HG03159 (cell line): ENCODE results near the gene RIMS4.

Source experiments
- ATAC-seq: cut with Tn5 transposase; IDR thresholded peaks from one replicate; pipeline ENCODE4 v1.9.1; 2021; ENCODE audit warnings: mild to moderate bottlenecking, moderate library complexity; ENCODE audit not compliant: unreplicated experiment

The RIMS4 gene

GRCh38 chr20:44810391-44811149, at the start of gene RIMS4:
Gene RIMS4, minus strand, starts transcription at chr20:44810546. Its CDS starts 275 bp downstream, at chr20:44810271.
- no peak for ATAC-seq

GRCh38 chr20:44858606-44859360, 48.4 kb upstream of the RIMS4 start:
- ATAC-seq, result no peak

- no peak for ATAC-seq
Measured at GRCh38 chr20:44856856-44857448, 46.6 kb upstream of the RIMS4 start.

- ATAC-seq, result no peak
Measured at GRCh38 chr20:44856442-44856841, 46.1 kb upstream of the RIMS4 start.

DNA sequence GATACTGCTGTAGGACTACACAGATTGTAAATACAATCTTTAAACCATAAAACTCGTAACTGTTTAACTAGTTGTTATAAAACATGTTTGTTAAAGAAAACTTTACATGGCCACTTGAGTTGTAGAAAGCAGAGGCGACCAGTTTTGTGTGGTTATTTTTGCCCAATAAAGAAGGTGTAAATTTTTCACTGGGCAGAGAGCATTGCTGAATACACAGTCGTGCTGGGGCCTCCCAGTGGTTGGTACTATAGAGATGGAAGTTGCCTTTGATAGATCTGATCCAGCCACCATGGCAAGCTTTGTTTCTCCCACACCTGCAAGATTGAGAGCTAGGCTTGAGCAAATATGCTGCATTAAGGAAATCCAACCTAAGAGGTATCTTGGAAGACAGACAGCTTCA, 41.2 kb upstream of the RIMS4 start:
- no peak for ATAC-seq

DNA sequence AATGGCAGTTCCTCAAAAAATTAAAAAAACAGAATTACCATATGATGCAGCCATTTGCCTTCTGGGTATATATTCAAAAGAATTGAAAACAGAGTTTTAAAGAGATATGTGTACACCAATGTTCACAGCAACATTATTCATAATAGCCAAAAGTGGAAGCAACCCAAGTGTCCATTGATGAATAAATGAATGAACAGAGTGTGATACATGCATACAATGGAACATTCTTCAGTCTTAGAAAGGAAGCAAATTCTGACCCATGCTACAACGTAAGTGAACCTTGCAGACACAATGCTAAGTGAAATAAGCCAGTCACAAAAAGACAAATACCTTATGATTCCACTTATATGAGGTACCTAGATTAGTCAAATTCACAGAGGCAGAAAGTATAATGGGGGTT, 40.5 kb upstream of the RIMS4 start:
- no peak for ATAC-seq

GRCh38 chr20:44850272-44850671, 39.9 kb upstream of the RIMS4 start:
- no peak for ATAC-seq

DNA sequence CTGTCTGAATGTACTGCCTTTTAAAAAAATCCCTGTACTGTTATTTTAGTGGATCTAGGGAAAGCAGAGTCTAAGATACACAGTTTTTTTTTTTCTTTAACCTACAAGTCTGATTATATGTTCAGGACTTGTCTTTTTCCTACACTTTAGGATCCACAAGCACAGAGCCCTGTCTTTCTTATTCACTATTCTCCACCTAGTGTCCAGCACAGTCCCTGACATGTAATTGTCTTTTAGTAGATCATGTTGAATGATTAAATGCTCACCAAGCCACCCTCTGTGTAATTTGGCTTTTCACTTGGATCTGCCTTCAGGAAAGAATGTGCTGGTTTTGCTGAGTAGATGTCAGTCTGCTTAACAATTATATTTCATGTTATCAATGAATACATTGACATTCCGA, 39.4 kb upstream of the RIMS4 start:
- ATAC-seq, result no peak

- ATAC-seq, result no peak
Measured at GRCh38 chr20:44848254-44849015, 38.1 kb upstream of the RIMS4 start.

GRCh38 chr20:44843876-44844275, 33.5 kb upstream of the RIMS4 start:
- no peak for ATAC-seq

DNA sequence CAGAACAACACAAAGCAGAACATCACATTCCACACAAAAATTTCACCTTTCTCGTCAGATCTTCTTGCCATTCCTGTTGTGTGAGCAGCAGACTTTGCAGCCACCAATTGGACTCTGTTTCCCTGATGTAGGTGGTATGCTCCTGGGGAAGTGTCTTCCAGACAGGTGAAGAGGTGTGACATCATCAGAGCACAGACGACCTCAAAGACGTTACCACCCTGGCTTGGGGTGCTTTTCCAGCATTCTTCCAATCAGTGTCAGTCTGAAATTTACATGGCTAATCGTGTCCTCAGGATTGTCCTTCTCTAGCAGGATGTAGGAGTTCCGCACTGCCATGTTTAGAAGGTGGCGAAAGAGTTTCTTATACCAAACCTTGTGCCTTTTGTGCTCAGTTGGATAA, 31.6 kb upstream of the RIMS4 start:
- no peak for ATAC-seq

- ATAC-seq, result no peak
Measured at GRCh38 chr20:44840826-44841225, 30.5 kb upstream of the RIMS4 start.

DNA sequence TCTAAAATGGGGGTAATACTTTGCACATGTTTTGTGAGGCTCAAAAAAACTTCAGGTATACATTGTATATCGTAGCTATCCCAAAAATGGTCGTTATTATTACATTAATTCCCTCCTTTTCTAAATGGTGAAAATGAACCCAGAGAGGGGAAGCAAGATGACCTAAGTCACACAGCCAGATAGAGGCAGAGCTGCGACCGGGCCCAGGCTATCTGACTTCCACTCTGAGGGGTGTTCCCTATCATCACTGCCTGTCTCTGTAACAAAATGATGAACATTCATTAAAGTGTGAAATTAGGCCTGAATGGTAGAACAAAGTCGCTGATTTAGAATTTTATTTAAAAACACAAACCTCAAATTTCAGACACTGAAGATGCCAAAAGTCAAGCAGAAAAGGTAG, 29.1 kb upstream of the RIMS4 start:
- no peak for ATAC-seq

- no peak for ATAC-seq
Measured at GRCh38 chr20:44838521-44838920, 28.2 kb upstream of the RIMS4 start.

DNA sequence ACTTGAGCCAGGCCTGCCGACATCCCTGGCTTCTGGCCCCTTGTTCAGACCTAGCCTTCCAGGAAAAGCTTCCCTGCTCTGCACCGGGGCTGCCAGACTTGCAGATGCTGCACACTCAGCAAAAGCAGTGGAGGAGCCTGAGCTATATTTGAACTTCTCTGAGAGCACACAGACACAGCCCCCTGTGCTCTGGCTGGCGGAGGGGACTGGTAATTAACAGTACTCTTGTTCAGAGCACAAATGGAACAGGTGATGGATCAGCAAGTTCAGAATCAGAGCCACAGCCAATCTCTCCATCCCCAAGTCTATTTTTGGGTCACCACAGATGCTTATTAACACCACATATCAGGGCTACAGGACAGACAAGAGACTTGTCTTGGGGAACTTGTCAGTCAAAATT, 27.6 kb upstream of the RIMS4 start:
- ATAC-seq, result no peak

DNA sequence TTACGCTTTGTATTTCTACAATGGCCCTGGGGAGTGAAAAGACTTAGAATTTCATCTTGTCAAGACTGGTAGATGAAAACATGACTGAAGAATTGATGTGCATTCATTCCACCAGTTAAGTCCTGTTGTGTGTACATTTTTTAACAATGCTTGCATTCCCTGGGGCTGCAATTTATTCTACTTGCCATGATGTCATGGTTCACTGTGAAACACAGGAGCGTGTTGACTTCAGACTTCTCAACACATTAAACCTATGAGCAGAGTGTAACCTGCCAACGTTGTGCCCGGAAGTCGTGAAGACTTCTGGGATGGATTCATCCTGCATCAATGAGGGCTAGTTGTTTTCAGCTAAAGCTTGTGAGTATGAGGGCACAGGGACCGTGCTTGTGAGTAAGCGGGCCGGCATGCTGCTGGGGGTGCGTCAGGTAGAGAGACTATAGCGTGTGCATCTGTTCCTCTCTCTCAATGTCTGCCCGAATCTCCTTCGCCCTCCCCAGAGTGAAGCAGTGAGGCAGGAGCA, 26.3 kb upstream of the RIMS4 start:
- no peak for ATAC-seq

DNA sequence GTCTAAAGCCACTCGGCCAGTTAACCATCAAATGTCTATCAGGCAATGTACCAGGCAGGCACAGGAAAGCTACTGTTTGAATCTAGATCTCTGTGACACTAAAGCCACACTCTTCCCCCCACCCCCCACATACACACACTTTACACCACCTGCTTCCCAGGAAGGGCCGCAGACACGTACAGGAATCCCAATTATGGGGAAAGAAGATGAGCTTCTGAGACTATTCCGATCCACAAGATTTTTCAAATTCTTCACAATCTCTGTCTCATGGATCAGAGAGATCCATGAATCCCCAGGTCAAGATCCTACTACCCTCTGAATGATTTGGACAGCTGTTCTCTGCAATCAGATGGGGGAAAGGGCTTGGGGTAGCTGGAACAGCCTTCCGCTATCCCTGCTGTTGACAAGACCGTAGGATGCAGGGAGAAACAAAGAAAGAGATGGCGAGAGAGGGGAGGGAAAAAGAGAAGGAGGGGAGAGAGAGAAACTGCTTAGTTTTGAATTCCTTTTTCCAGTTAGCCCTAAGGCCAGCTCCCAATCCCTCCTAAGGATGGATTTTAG, 25.4 kb upstream of the RIMS4 start:
- no peak for ATAC-seq

DNA sequence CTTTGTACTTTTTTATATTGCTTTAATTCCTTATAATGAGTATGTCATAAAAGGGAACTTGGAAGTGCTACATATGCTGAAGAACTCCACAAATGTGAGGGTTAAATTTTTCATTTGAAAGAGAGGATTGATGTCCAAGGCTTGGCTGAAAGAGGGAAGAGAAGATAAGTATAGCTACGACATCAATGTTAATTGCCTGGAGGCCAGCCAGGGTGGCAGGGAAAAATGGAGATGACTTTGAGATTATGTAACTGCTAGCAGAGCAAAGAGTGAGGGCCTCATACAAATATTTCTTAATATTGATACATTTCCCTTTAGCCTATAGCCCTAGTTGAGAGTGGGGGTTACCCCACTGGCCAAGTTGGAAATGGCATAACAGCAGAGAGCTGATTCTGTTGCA, 24.8 kb upstream of the RIMS4 start:
- no peak for ATAC-seq

DNA sequence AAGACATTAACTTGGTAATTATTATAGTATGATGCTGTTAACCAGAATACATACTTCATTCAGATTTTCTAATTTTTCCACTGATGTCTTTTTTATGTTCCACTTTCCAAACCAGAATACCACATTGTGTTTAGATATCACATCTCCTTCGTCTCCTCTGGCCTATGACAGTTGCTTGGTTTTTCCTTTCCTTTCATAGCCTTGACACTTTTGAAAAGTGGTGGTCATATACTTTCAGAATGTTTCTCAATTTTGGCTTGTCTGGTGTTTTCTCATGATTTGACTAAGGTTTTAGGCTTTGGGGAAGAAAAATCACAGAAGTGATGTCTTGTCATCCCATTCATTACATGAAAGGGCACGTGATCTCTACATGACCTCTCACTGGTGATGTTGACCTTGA, 24.3 kb upstream of the RIMS4 start:
- no peak for ATAC-seq

DNA sequence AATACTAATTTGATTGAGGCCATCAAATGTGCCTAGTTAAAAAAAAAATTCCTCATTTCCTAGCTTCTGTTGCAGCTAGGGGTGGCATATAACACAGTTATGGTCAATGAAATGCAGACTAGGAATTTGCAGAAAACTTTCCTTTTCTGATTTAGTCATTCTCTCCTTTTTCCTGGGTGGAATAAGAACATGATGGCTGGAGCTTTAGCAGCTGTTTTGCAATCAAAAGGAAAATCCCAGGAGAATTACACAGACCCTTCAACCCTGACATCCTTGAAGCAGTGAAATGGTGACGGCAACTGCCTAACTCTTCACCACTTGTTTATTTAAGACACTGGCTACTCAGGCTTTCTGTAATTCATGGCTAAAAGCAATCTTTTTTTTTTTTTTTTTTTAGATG, 23.1 kb upstream of the RIMS4 start:
- ATAC-seq, result no peak

DNA sequence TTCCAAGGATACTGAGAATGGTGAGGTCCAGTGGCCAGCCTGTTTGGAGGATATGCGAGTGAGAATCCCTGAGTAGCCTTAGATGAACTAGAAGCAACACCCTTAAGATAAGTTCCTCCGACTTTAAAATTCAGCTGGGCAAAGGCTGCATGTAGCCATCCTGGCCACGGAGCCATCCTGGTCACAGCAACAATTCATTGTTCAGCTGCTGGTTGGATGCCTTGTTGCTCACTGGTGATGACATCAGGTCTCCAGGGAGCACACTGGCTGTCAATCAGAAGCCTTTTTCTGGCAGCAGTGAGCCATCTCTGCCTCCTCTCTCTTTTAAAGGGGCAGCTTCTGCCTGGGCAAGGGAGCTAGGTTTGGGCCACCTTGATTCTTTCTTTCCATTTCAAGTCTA, 22.4 kb upstream of the RIMS4 start:
- no peak for ATAC-seq
